ENCODE data around the gene CARD6. TPM values are rescaled to one million over a fixed set of nuclear protein-coding genes. Genes with fewer than 3 reads are reported as not detected.
A peak's percentile ranks its signal among the peaks of the same experiment; 100 is the strongest.

Gene CARD6
- total and polyA plus RNA-seq, 2 of the 13 experiments (the other 11 are each of a cell fraction or from before 2014, with no cell fraction given), result 0.33 to 1.4 TPM

- TF ChIP-seq AFF4 (CRISPR knock-in tag; IDR thresholded peaks at IDR 0.05) (peak; percentile 81; the same call in 1 of the 2 replicates), ZNF558 (CRISPR knock-in tag; IDR thresholded peaks at IDR 0.05; ENCODE audit: borderline replicate concordance) (peak; percentile 65; the same call in 1 of the 2 replicates), ZNF205 (CRISPR knock-in tag; IDR thresholded peaks at IDR 0.05) (peak; percentile 97), TFE3 (CRISPR knock-in tag; IDR thresholded peaks at IDR 0.05) (peak; percentile 79), ZNF766 (CRISPR knock-in tag; IDR thresholded peaks at IDR 0.05; ENCODE audit: borderline replicate concordance) (no peak), NFAT5 (CRISPR knock-in tag; IDR thresholded peaks at IDR 0.05) (no peak), AKAP8 (CRISPR knock-in tag; IDR thresholded peaks at IDR 0.05) (0 out of 2 replicates have a peak, but pooled peaks have one; percentile 85), ZNF740 (CRISPR knock-in tag; IDR thresholded peaks at IDR 0.05) (no peak)
- TF ChIP-seq, protein P1, sequence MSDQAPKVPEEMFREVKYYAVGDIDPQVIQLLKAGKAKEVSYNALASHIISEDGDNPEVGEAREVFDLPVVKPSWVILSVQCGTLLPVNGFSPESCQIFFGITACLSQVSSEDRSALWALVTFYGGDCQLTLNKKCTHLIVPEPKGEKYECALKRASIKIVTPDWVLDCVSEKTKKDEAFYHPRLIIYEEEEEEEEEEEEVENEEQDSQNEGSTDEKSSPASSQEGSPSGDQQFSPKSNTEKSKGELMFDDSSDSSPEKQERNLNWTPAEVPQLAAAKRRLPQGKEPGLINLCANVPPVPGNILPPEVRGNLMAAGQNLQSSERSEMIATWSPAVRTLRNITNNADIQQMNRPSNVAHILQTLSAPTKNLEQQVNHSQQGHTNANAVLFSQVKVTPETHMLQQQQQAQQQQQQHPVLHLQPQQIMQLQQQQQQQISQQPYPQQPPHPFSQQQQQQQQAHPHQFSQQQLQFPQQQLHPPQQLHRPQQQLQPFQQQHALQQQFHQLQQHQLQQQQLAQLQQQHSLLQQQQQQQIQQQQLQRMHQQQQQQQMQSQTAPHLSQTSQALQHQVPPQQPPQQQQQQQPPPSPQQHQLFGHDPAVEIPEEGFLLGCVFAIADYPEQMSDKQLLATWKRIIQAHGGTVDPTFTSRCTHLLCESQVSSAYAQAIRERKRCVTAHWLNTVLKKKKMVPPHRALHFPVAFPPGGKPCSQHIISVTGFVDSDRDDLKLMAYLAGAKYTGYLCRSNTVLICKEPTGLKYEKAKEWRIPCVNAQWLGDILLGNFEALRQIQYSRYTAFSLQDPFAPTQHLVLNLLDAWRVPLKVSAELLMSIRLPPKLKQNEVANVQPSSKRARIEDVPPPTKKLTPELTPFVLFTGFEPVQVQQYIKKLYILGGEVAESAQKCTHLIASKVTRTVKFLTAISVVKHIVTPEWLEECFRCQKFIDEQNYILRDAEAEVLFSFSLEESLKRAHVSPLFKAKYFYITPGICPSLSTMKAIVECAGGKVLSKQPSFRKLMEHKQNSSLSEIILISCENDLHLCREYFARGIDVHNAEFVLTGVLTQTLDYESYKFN (CRISPR knock-in tag; conservative IDR thresholded peaks at IDR 0.05), result 0 out of 2 replicates have a peak, but pooled peaks have one; percentile 37
- TF ChIP-seq, protein P2, sequence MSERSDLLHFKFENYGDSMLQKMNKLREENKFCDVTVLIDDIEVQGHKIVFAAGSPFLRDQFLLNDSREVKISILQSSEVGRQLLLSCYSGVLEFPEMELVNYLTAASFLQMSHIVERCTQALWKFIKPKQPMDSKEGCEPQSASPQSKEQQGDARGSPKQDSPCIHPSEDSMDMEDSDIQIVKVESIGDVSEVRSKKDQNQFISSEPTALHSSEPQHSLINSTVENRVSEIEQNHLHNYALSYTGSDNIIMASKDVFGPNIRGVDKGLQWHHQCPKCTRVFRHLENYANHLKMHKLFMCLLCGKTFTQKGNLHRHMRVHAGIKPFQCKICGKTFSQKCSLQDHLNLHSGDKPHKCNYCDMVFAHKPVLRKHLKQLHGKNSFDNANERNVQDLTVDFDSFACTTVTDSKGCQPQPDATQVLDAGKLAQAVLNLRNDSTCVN (CRISPR knock-in tag; IDR thresholded peaks at IDR 0.05; ENCODE audit: borderline replicate concordance), result peak; percentile 87; the same call in 1 of the 2 replicates
These were observed 6.0 kb upstream of the CARD6 start, which contains the start of gene RPL37 (continued) for GRCh38 chr5:40834849-40835787.
